ENCODE results near the gene PEX7.
A peak's percentile ranks its signal among the peaks of the same experiment; 100 is the strongest.
"Not testable (repeated sequence)": the region's sequence is repeated elsewhere in the genome, so short reads cannot be mapped to it uniquely, and the experiment has no call there.

Gene PEX7

GRCh38 chr6:136918706-136919105 lies 96.3 kb downstream of the PEX7 start:
- DNase-seq: no peak

- DNase-seq: peak; percentile 13 to 18
These were observed 97.8 kb downstream of the PEX7 start for GRCh38 chr6:136920216-136920615.

- DNase-seq: peak; percentile 46 to 47
These were observed 98.4 kb downstream of the PEX7 start for GRCh38 chr6:136920671-136921380.

GRCh38 chr6:136921381-136921935 lies 99.1 kb downstream of the PEX7 start:
- no peak for DNase-seq

- peak; percentile 11 to 23 for DNase-seq
These were observed 99.7 kb downstream of the PEX7 start, which contains the start of gene SLC35D3 for GRCh38 chr6:136921936-136922684. Gene SLC35D3, plus strand, starts transcription at chr6:136922301. Its CDS starts 128 bp downstream, at chr6:136922429.

GRCh38 chr6:136922685-136923006 lies 100.3 kb downstream of the PEX7 start:
- no peak for DNase-seq

- no peak for DNase-seq
These were observed 100.9 kb downstream of the PEX7 start for GRCh38 chr6:136923116-136923953.

GRCh38 chr6:136923954-136924673 lies 101.7 kb downstream of the PEX7 start:
- no peak for DNase-seq

- DNase-seq: no peak
These were observed 104.0 kb downstream of the PEX7 start for GRCh38 chr6:136926383-136926782.

- DNase-seq: peak; percentile 51 to 58
These were observed 104.9 kb downstream of the PEX7 start for GRCh38 chr6:136927292-136927691.

GRCh38 chr6:136930528-136930927 lies 108.1 kb downstream of the PEX7 start:
- DNase-seq: no peak

- no peak for DNase-seq
These were observed 110.2 kb downstream of the PEX7 start for GRCh38 chr6:136932599-136932998.

GRCh38 chr6:136945072-136945471 lies 122.7 kb downstream of the PEX7 start:
- DNase-seq: no peak

- no peak for DNase-seq
These were observed 123.3 kb downstream of the PEX7 start for GRCh38 chr6:136945711-136946121.

- no peak for DNase-seq
These were observed 124.6 kb downstream of the PEX7 start for GRCh38 chr6:136947037-136947436.

GRCh38 chr6:136949957-136950356 lies 127.6 kb downstream of the PEX7 start:
- DNase-seq: not testable (repeated sequence)

GRCh38 chr6:136950436-136951126 lies 128.2 kb downstream of the PEX7 start:
- no peak for DNase-seq

- no peak for DNase-seq
These were observed 130.4 kb downstream of the PEX7 start for GRCh38 chr6:136952714-136953260.

- no peak for DNase-seq
These were observed 132.7 kb downstream of the PEX7 start for GRCh38 chr6:136955123-136955522.

GRCh38 chr6:136956590-136957544 lies 134.5 kb downstream of the PEX7 start:
- no peak for DNase-seq
